ENCODE measurements around the gene LIMA1.

DNA sequence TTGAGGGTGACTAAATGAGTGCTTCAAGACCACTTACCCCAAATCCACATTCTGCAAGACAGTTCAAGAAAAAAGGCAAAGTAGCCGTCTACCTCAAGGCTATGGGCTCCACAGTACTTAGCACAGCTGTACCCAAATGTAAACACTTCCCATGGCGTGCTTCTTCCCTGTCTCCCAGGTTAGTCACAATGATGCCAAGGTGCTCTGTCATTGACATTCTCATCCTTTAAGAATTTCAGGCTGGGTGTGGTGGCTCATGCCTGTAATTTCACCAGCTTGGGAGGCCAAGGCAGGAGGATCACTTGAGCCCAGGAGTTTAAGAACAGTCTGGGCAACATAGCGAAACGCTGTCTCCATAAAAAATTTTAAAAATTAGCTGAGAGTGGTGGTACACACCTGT is 64.9 kb downstream of the LIMA1 start:
- TF ChIP-seq CTCF (IDR thresholded peaks at IDR 0.05; ENCODE audit: insufficient read depth, low read length, poor library complexity, severe bottlenecking), result no peak
- no peak for TF ChIP-seq EZH2phosphoT487 (conservative IDR thresholded peaks at IDR 0.05; ENCODE audit: low read length)
